GM12878 (cell line): ENCODE results near the gene TMEM151A.

Experiments
- CEBPB ChIP-seq, 2 experiments: fragments of 150-350 bp in 1 of 2; IDR thresholded peaks; 2 replicates each; pipeline ENCODE4 v1.6.1; 2012 to 2014; ENCODE audit warnings: low read depth in 2 of 2, low read length in 2 of 2, borderline replicate concordance in 1 of 2, inconsistent platforms in 1 of 2
- EGR1 ChIP-seq, 2 experiments: IDR thresholded peaks; 1 replicate in 1 of 2; 2 replicates in 1 of 2; pipeline ENCODE4 v1.6.1; 2011 to 2012; ENCODE audit warnings: low read depth in 2 of 2, low read length in 2 of 2, borderline replicate concordance in 1 of 2, mild to moderate bottlenecking in 1 of 2, moderate library complexity in 1 of 2
- IRF4 ChIP-seq: IDR thresholded peaks from 2 replicates; pipeline ENCODE4 v1.6.1; 2011; ENCODE audit warnings: low read depth, low read length
- TF ChIP-seq, protein P1 (sequence below), 3 experiments: IDR thresholded peaks in 2 of 3; conservative IDR thresholded peaks in 1 of 3; 2 replicates each; pipeline ENCODE4 v1.5.1; 2011; ENCODE audit warnings: low read depth in 3 of 3, low read length in 3 of 3, mild to moderate bottlenecking in 3 of 3, control low read depth in 2 of 3, moderate library complexity in 2 of 3, inconsistent platforms in 1 of 3, mixed read lengths in 1 of 3; ENCODE audit not compliant: control insufficient read depth in 2 of 3, insufficient read depth in 1 of 3; ENCODE audit errors: extremely low read depth in 1 of 3
- TF ChIP-seq, protein P2 (sequence below): IDR thresholded peaks from 2 replicates; pipeline ENCODE4 v1.6.1; 2012; ENCODE audit warnings: mild to moderate bottlenecking, low read depth, low read length

DNA sequence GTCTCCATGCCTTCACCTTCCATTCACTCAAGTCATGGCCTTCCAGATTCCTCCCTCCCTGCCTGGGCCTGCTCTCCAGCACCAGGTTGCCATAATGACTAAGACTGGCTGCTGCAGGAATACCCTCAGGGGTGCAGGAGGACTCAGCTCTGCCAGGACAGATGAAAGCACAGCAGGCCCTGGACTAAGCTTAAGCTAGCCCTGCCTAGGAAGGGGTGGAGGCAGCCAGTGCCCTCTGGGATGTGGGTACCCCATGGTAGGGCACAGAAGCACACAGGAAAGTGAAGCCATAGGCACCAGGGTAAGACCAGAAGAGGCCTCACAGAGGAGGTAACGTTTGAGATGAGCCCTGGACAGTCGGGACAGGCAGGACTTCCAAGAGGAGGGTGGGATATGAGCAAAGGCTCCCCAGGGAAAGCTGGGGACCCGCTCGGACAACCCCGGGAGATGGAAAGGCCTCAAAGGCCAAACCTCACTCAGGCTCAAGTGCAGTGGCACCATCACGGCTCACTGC lies 47.5 kb downstream of the TMEM151A start:
- TF ChIP-seq EGR1 (IDR thresholded peaks at IDR 0.05; ENCODE audit: borderline replicate concordance in 1 of 2, low read depth in 2 of 2, low read length in 2 of 2): no peak
- no peak for TF ChIP-seq CEBPB (IDR thresholded peaks at IDR 0.05; ENCODE audit: borderline replicate concordance in 1 of 2, low read depth in 2 of 2, low read length in 2 of 2)
- TF ChIP-seq IRF4: no peak
- TF ChIP-seq, protein P1, sequence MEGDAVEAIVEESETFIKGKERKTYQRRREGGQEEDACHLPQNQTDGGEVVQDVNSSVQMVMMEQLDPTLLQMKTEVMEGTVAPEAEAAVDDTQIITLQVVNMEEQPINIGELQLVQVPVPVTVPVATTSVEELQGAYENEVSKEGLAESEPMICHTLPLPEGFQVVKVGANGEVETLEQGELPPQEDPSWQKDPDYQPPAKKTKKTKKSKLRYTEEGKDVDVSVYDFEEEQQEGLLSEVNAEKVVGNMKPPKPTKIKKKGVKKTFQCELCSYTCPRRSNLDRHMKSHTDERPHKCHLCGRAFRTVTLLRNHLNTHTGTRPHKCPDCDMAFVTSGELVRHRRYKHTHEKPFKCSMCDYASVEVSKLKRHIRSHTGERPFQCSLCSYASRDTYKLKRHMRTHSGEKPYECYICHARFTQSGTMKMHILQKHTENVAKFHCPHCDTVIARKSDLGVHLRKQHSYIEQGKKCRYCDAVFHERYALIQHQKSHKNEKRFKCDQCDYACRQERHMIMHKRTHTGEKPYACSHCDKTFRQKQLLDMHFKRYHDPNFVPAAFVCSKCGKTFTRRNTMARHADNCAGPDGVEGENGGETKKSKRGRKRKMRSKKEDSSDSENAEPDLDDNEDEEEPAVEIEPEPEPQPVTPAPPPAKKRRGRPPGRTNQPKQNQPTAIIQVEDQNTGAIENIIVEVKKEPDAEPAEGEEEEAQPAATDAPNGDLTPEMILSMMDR (IDR thresholded peaks at IDR 0.05 in 2 of 3, conservative IDR thresholded peaks at IDR 0.05 in 1 of 3; ENCODE audit: control insufficient read depth in 2 of 3, extremely low read depth in 1 of 3, insufficient read depth in 1 of 3, low read depth in 3 of 3, low read length in 3 of 3): no peak
- TF ChIP-seq, protein P2, sequence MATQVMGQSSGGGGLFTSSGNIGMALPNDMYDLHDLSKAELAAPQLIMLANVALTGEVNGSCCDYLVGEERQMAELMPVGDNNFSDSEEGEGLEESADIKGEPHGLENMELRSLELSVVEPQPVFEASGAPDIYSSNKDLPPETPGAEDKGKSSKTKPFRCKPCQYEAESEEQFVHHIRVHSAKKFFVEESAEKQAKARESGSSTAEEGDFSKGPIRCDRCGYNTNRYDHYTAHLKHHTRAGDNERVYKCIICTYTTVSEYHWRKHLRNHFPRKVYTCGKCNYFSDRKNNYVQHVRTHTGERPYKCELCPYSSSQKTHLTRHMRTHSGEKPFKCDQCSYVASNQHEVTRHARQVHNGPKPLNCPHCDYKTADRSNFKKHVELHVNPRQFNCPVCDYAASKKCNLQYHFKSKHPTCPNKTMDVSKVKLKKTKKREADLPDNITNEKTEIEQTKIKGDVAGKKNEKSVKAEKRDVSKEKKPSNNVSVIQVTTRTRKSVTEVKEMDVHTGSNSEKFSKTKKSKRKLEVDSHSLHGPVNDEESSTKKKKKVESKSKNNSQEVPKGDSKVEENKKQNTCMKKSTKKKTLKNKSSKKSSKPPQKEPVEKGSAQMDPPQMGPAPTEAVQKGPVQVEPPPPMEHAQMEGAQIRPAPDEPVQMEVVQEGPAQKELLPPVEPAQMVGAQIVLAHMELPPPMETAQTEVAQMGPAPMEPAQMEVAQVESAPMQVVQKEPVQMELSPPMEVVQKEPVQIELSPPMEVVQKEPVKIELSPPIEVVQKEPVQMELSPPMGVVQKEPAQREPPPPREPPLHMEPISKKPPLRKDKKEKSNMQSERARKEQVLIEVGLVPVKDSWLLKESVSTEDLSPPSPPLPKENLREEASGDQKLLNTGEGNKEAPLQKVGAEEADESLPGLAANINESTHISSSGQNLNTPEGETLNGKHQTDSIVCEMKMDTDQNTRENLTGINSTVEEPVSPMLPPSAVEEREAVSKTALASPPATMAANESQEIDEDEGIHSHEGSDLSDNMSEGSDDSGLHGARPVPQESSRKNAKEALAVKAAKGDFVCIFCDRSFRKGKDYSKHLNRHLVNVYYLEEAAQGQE: no peak
